ENCODE measurements around the gene KPNA1.

GRCh38 chr3:122506450-122506849 is 8.3 kb downstream of the KPNA1 start:
- TF ChIP-seq CTCF (IDR thresholded peaks at IDR 0.05) (no peak), POLR2A (IDR thresholded peaks at IDR 0.05) (no peak)
